ENCODE measurements around the gene KLF12. TPM values are rescaled to one million over a fixed set of nuclear protein-coding genes. Genes with fewer than 3 reads are reported as not detected.

KLF12 gene
- total and polyA plus RNA-seq, 9 of the 15 experiments (the other 6 are each of a cell fraction or from before 2014, with no cell fraction given) = under 0.01 to 0.07 (median 0.05) TPM; not detected in 3

- CTCF ChIA-PET (ENCODE audit: low intra/inter-chr PET ratio) = no interaction called here
- POLR2A ChIA-PET = no interaction called here
- no TSS peak for BruUV-seq (replicated peaks)
These were observed 23.8 kb upstream of the KLF12 start for GRCh38 chr13:74158028-74158427.

More at GRCh38 chr13:74158028-74158427, 23.8 kb upstream of the KLF12 start:
- Histone ChIP-seq H3K27ac (ENCODE audit: extremely low read depth, low read depth, low read length) (no peak overlapping the region), H3K9me3 (replicated peaks; ENCODE audit: control insufficient read depth, insufficient read depth, low read depth, low read length) (no peaks in the 10 kb centered on the region), H3K9me1 (ENCODE audit: control insufficient read depth, insufficient read depth, low read length) (no peaks in the 10 kb centered on the region), H3K36me3 (ENCODE audit: control insufficient read depth, insufficient read depth, low read length) (no peaks in the 10 kb centered on the region), H4K20me1 (replicated peaks; ENCODE audit: control insufficient read depth, insufficient read depth, low read length) (no peaks in the 10 kb centered on the region), H2AFZ (ENCODE audit: low read depth, low read length) (no peak overlapping the region), H3K79me2 (ENCODE audit: control insufficient read depth, insufficient read depth, low read length) (no peaks in the 10 kb centered on the region), H3K4me3 (no peak overlapping the region), H3K27me3 (ENCODE audit: control insufficient read depth in 2 of 2, insufficient read depth in 2 of 2, low read length in 2 of 2) (no peaks in the 10 kb centered on the region), H3K4me1 (replicated peaks in 1 of 2; ENCODE audit: control insufficient read depth in 2 of 2, insufficient read depth in 2 of 2, low read length in 2 of 2) (no peaks in the 10 kb centered on the region), H3K4me2 (ENCODE audit: insufficient read depth, low read length) (no peak overlapping the region), H3K9ac (ENCODE audit: insufficient read depth in 1 of 2, low read depth in 2 of 2, low read length in 2 of 2) (no peak overlapping the region)
- in situ Hi-C loops (cut with MboI) (no loop called here), intact Hi-C loops (cut with micrococcal nuclease) (no loop called here)
- 4% methylated on average over 3 of the region's 8 CpGs for WGBS (ENCODE audit: insufficient coverage, low coverage, missing lambda C conversion rate)
- ATAC-seq = no peak
- TF ChIP-seq DLX4 (CRISPR knock-in tag; IDR thresholded peaks at IDR 0.05) = no peak
- no peak for TF ChIP-seq ZNF75A (CRISPR knock-in tag; IDR thresholded peaks at IDR 0.05)
- TF ChIP-seq NR1H2 (CRISPR knock-in tag; IDR thresholded peaks at IDR 0.05) = no peak
- no peak for TF ChIP-seq ATF1 (CRISPR knock-in tag; IDR thresholded peaks at IDR 0.05)
- TF ChIP-seq ATF1 (tag; IDR thresholded peaks at IDR 0.05) = no peak
- TF ChIP-seq MTA3 (IDR thresholded peaks at IDR 0.05; ENCODE audit: borderline replicate concordance) = no peak
- TF ChIP-seq MYC (IDR thresholded peaks at IDR 0.05; ENCODE audit: low read depth, low read length) = no peak
- TF ChIP-seq MYC (CRISPR knock-in tag; IDR thresholded peaks at IDR 0.05; ENCODE audit: borderline replicate concordance, low read depth) = no peak
- TF ChIP-seq ARHGAP35 (IDR thresholded peaks at IDR 0.05; ENCODE audit: partially characterized antibody) = no peak
- TF ChIP-seq CREB3L1 (IDR thresholded peaks at IDR 0.05; ENCODE audit: borderline replicate concordance, low read depth) = no peak
- no peak for TF ChIP-seq SAFB (IDR thresholded peaks at IDR 0.05; ENCODE audit: borderline replicate concordance, low read depth, low read length)
- no peak for TF ChIP-seq HMG20A (CRISPR knock-in tag; conservative IDR thresholded peaks at IDR 0.05)
- TF ChIP-seq ETV6 (IDR thresholded peaks at IDR 0.05; ENCODE audit: borderline replicate concordance in 1 of 2, low read depth in 2 of 2, low read length in 1 of 2) = no peak
- no peak for TF ChIP-seq ETV6 (CRISPR knock-in tag; IDR thresholded peaks at IDR 0.05; ENCODE audit: borderline replicate concordance)
- TF ChIP-seq HDGF (IDR thresholded peaks at IDR 0.05) = no peak
- no peak for TF ChIP-seq TCF7L2 (IDR thresholded peaks at IDR 0.05; ENCODE audit: low read depth, low read length)
- TF ChIP-seq ZC3H4 (CRISPR knock-in tag; IDR thresholded peaks at IDR 0.05; ENCODE audit: borderline replicate concordance) = no peak
- TF ChIP-seq RERE (CRISPR knock-in tag; IDR thresholded peaks at IDR 0.05; ENCODE audit: borderline replicate concordance) = no peak
- no peak for FAIRE-seq
- DNase-seq (ENCODE audit: extremely low read depth in 1 of 4, low spot score in 3 of 4) = no peak
